Kidney (tissue), 14 donors: ENCODE results near the gene TSNAX. TPM values are rescaled to one million over a fixed set of nuclear protein-coding genes. Genes with fewer than 3 reads are reported as not detected.

ENCODE experiments used
- DNase-seq, 5 donors: peaks; one replicate each; pipeline ENCODE4 v3.0.0-alpha.2; 2013 to 2020
- FAIRE-seq: peaks from 2 replicates; lab custom pipeline; 2012; peaks lifted over from hg19 to GRCh38; lab: Jason Lieb, UNC
- H3K27ac ChIP-seq, 2 donors: one replicate each; pipeline ENCODE4 v1.7.0; 2013; ENCODE audit warnings: low read depth in 2 of 2, low read length in 2 of 2, inconsistent platforms in 1 of 2
- H3K27me3 ChIP-seq: one replicate; pipeline ENCODE4 v1.7.1; 2013; ENCODE audit warnings: low read length, inconsistent platforms; ENCODE audit not compliant: control insufficient read depth, insufficient read depth
- H3K36me3 ChIP-seq, 3 donors: one replicate each; pipeline versions ENCODE4 v1.7.0 to v1.7.1; 2013; ENCODE audit warnings: low read length in 3 of 3, control low read depth in 1 of 3, inconsistent platforms in 1 of 3; ENCODE audit not compliant: insufficient read depth in 3 of 3, control insufficient read depth in 2 of 3
- H3K4me1 ChIP-seq, 3 donors: one replicate each; pipeline versions ENCODE4 v1.7.0 to v1.7.1; 2013; ENCODE audit warnings: low read length in 3 of 3, inconsistent platforms in 1 of 3, low read depth in 1 of 3; ENCODE audit not compliant: control insufficient read depth in 2 of 3, insufficient read depth in 2 of 3
- H3K4me3 ChIP-seq, 3 donors: one replicate each; pipeline versions ENCODE4 v1.7.0 to v1.8.1; 2013; ENCODE audit warnings: low read length in 3 of 3, control low read depth in 1 of 3, inconsistent platforms in 1 of 3
- H3K9ac ChIP-seq, 3 donors: one replicate each; pipeline versions ENCODE4 v1.7.0 to v1.7.1; 2013; ENCODE audit warnings: low read length in 3 of 3, control low read depth in 1 of 3, inconsistent platforms in 1 of 3
- H3K9me3 ChIP-seq, 3 donors: one replicate each; pipeline versions ENCODE4 v1.7.0 to v1.7.1; 2013; ENCODE audit warnings: low read length in 3 of 3, control low read depth in 1 of 3, inconsistent platforms in 1 of 3; ENCODE audit not compliant: control insufficient read depth in 2 of 3, insufficient read depth in 1 of 3
- CTCF ChIP-seq: IDR thresholded peaks from 3 replicates; pipeline ENCODE4 v1.5.1; 2012; ENCODE audit warnings: mild to moderate bottlenecking, moderate library complexity, borderline replicate concordance; ENCODE audit not compliant: insufficient read depth; ENCODE audit errors: extremely low read depth
- intact Hi-C: fragments of 100-400 bp; cut with DNase I; formaldehyde crosslinking; loops from one replicate; pipeline ENCODE4 v1.11.1; 2022
- polyA plus RNA-seq: library from polyadenylated mRNA; stranded (reverse); fragments of 350-450 nt; fragmentation: Illumina TruSeq; extraction: RNeasy Lipid Tissue Mini Kit (QIAGEN cat#74804); gene quantifications from one replicate; pipeline ENCODE4 v1.2.3, GENCODE V29; 2014; ENCODE audit warnings: low read depth, low replicate concordance; ENCODE audit not compliant: insufficient read depth
- total RNA-seq: library from RNA; stranded (reverse); fragmentation: NEBNext Ultra II Directional; extraction: Animal tissue kit (Norgen Biotek cat#: 25700); gene quantifications from one replicate; pipeline ENCODE4 v1.2.1, GENCODE V29; 2021
- donor health status: control.
- donor health status: control.
- donor health status: control.
- donor health status: control.
- donor health status: control.
- donor health status: DM: yes; HTN: yes; CAD: no.
- donor health status: Normal renal cell carcinoma (clear cell type).

Gene TSNAX
- total and polyA plus RNA-seq, 2 donors from 2014 or later: 27.1 to 42.3 TPM

- Histone ChIP-seq H3K36me3 (no peaks in the 10 kb centered on the region), H3K9me3 (no peaks in the 10 kb centered on the region), H3K4me3 (no peak overlapping the region), H3K9ac (no peak overlapping the region), H3K4me1 (no peaks in the 10 kb centered on the region), H3K27ac (no peak overlapping the region), H3K27me3 (no peaks in the 10 kb centered on the region)
- intact Hi-C loops: no loop called here
- FAIRE-seq (no peak), DNase-seq (no peak)
- no peak for TF ChIP-seq CTCF
Observed at GRCh38 chr1:231519166-231519565, 9.3 kb upstream of the TSNAX start.

- H3K9me3 ChIP-seq: no peaks in the 10 kb centered on the region
- H3K27me3 ChIP-seq: no peaks in the 10 kb centered on the region
- no peaks in the 10 kb centered on the region for H3K4me1 ChIP-seq
- no peak overlapping the region for H3K27ac ChIP-seq
- DNase-seq: no peak
- intact Hi-C loops: no loop called here
- TF ChIP-seq CTCF: no peak
- H3K4me3 ChIP-seq: no peak overlapping the region
- H3K36me3 ChIP-seq: no peaks in the 10 kb centered on the region
- no peak for FAIRE-seq
- no peak overlapping the region for H3K9ac ChIP-seq
Observed at GRCh38 chr1:231522038-231522437, 6.4 kb upstream of the TSNAX start.

DNA sequence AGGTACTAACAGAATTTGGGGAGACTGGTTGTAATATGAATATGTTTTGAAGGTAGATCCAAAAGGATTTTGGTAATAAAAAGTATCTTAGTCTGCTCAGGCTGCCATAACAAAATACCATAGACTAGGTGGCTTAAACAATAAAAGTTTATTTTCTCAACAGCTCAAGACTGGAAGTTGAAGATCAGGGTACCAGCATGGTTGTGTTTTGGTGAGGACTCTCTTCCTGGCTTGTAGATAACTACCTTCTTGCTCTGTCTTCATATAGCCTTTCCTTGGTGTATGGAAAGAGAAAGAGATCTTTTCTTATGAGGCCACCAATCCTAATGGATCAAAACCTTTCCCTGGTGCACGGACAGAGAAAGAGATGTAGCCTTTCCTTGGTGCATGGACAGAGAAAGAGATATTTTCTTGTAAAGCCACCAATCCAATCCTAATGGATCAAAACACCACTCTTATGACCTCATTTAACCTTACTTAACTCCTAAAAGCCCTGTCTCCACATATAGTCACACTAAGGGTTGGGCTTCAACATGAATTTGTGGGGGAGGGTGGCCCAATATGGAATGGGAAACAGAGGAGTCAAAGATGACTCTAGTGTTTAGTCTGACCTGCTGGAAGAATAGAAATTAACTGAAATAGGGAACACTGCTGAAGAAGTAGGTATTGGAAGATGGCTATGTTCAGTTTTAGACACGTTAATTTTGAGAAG lies 5.4 kb upstream of the TSNAX start:
- no peaks in the 10 kb centered on the region for H3K4me1 ChIP-seq
- TF ChIP-seq CTCF: no peak
- H3K4me3 ChIP-seq: no peak overlapping the region
- no peak for FAIRE-seq
- no peaks in the 10 kb centered on the region for H3K36me3 ChIP-seq
- H3K9me3 ChIP-seq: no peaks in the 10 kb centered on the region
- intact Hi-C loops: no loop called here
- no peak overlapping the region for H3K9ac ChIP-seq
- H3K27me3 ChIP-seq: no peaks in the 10 kb centered on the region
- no peak for DNase-seq
- no peak overlapping the region for H3K27ac ChIP-seq

DNA sequence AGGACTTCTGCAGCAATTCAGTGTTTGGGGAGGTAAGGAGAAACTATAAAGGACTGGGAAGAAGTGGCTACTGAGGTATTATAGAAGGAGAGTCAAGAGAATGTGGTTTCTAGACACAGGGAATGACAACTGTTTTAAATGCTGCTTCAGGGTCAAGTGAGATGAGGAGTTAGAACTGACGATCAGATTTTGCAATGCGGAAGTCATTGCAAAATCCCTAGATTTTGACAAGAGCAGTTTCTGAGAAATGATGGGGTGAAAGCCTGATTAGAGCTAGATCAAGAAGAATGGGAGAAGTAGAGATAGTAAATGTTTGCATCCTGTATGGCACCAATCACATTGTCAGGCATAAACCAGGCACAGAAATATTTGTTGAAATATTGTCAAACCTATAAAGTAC lies 4.7 kb upstream of the TSNAX start:
- Histone ChIP-seq H3K27ac (no peak overlapping the region), H3K9me3 (no peaks in the 10 kb centered on the region), H3K4me1 (no peaks in the 10 kb centered on the region), H3K9ac (no peak overlapping the region), H3K36me3 (no peaks in the 10 kb centered on the region), H3K4me3 (no peak overlapping the region), H3K27me3 (no peaks in the 10 kb centered on the region)
- DNase-seq (no peak), FAIRE-seq (no peak)
- intact Hi-C loops: no loop called here
- no peak for TF ChIP-seq CTCF
